Type B pancreatic cell (in vitro differentiated cells): ENCODE data around the gene STK32B. TPM values are rescaled to one million over a fixed set of nuclear protein-coding genes. Genes with fewer than 3 reads are reported as not detected.

ENCODE experiments used
- DNase-seq: peaks from one replicate; pipeline ENCODE4 v3.0.0; 2021; ENCODE audit warnings: mixed read lengths; ENCODE audit not compliant: unreplicated experiment; ENCODE audit errors: extremely low spot score
- H3K27ac Mint-ChIP-seq: 2 replicates; pipeline ENCODE4 v1.8.0; 2021; ENCODE audit warnings: mild to moderate bottlenecking, mixed read lengths
- H3K27me3 Mint-ChIP-seq: 2 replicates; pipeline ENCODE4 v1.8.0; 2021; ENCODE audit warnings: mixed read lengths
- H3K36me3 Mint-ChIP-seq: 2 replicates; pipeline ENCODE4 v1.8.0; 2021; ENCODE audit warnings: mixed read lengths
- H3K4me1 Mint-ChIP-seq: one replicate; pipeline ENCODE4 v1.8.0; 2021; ENCODE audit warnings: mixed read lengths; ENCODE audit not compliant: unreplicated experiment
- H3K4me3 Mint-ChIP-seq: 2 replicates; pipeline ENCODE4 v1.8.0; 2021; ENCODE audit warnings: mild to moderate bottlenecking, mixed read lengths
- H3K9me3 Mint-ChIP-seq: 2 replicates; pipeline ENCODE4 v1.8.0; 2021; ENCODE audit warnings: mixed read lengths
- CTCF ChIP-seq: fragments of 200-600 bp; sonication (generic); conservative IDR thresholded peaks from 2 replicates; pipeline ENCODE4 v1.5.0; 2021; ENCODE audit warnings: antibody characterized with exemption, mild to moderate bottlenecking
- total RNA-seq: library from RNA; stranded (reverse); gene quantifications from 2 replicates; pipeline ENCODE4 v1.2.1, GENCODE V29; 2021; ENCODE audit warnings: low replicate concordance

Gene STK32B
- total RNA-seq, 1 donor from 2014 or later: 3.0 TPM

DNA sequence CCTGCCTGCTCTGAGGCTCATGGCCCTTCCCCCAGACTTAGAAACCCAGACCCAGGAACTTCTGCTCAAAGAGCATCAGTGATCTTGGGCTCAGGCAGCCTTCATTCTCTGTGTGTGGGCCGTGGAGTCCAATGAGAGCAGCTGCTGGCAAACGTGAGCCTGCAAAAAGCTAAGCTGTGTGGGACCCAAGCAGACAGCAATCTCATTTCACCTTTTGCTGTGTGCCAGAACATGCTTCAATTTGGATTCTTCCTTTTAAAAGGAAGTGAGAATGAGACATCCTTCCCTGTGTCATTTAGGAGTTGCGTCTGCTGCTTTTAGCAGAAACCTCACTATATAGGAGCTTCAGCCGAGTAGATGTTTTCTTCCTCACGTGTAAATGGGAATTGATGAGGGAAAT, 418.6 kb downstream of the STK32B start:
- TF ChIP-seq CTCF: no peak
- H3K9me3 Mint-ChIP-seq: no peaks in the 10 kb centered on the region
- H3K4me3 Mint-ChIP-seq: no peak overlapping the region
- H3K27ac Mint-ChIP-seq: no peak overlapping the region
- H3K4me1 Mint-ChIP-seq: no peaks in the 10 kb centered on the region
- DNase-seq: no peak
- H3K27me3 Mint-ChIP-seq: no peaks in the 10 kb centered on the region
- H3K36me3 Mint-ChIP-seq: no peaks in the 10 kb centered on the region

DNA sequence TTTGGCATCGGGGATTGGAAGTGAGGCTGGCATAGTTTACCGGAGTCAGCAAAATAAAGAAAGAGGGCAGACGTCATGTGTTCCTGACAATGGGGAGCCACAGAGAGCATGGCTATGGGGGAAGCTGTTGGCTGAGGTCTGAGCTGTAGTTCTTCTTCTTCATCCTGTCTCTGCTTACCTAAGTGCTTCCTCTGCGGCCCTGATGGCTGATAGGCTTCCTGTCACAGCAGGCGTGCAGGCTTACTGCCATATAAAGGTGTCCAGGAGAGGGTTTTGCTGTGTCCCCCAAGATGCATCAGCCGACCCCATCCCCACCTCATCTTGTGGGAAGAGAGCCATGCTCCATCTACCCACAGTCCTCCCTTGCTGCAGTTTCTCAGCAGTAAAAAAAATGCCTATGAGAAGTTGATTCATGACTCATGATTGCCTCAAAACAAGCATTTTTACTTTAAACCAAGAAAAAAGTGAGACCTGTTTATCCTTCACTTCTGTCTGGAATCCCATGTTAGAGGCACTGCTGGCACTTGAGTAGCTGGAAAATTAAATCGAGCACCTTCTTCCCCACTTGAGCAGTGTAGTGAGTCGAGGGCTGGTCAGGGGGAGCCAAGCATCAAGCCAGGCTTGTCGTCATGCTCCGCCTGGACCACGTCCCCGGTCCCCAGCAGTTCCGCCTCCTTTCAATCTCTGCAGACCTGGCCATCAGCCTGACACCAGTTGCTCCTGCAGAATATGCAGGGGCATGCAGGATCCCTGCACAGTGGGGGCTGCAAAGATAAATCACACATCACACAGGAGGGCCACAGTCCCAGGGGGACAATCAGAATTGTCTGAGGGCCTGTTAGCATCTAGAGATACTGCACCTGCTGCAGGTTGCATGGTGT, 419.3 kb downstream of the STK32B start:
- Mint-ChIP-seq H3K4me3 (no peak overlapping the region), H3K9me3 (no peaks in the 10 kb centered on the region), H3K27me3 (no peaks in the 10 kb centered on the region), H3K4me1 (no peaks in the 10 kb centered on the region), H3K36me3 (no peaks in the 10 kb centered on the region), H3K27ac (no peak overlapping the region)
- no peak for TF ChIP-seq CTCF
- no peak for DNase-seq

DNA sequence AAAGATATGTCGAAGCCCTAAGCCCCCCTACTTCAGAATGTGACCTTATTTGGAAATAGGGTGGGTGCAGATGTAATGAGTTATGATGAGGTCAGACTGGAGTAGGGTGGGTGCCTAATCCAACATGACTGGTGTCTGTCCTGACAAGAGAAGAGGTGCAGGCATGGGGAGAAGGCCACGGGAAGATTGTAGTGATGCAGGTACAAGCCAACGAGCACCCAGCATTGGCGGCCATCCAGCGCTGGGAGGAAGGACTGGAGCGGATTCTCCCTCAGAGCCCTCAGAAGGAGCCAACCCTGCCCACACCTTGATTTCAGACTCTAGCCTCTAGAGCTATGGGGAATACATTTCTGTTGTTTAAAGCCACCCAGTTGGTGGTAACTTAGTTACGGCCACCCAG, 419.9 kb downstream of the STK32B start:
- Mint-ChIP-seq H3K27ac (no peak overlapping the region), H3K4me3 (no peak overlapping the region), H3K36me3 (no peaks in the 10 kb centered on the region), H3K4me1 (no peaks in the 10 kb centered on the region), H3K27me3 (no peaks in the 10 kb centered on the region), H3K9me3 (no peaks in the 10 kb centered on the region)
- no peak for DNase-seq
- TF ChIP-seq CTCF: no peak

GRCh38 chr4:5471691-5472090, 420.4 kb downstream of the STK32B start:
- no peaks in the 10 kb centered on the region for H3K36me3 Mint-ChIP-seq
- H3K27me3 Mint-ChIP-seq: no peaks in the 10 kb centered on the region
- no peak for DNase-seq
- H3K9me3 Mint-ChIP-seq: no peaks in the 10 kb centered on the region
- H3K4me3 Mint-ChIP-seq: no peak overlapping the region
- TF ChIP-seq CTCF: no peak
- no peak overlapping the region for H3K27ac Mint-ChIP-seq
- no peaks in the 10 kb centered on the region for H3K4me1 Mint-ChIP-seq

DNA sequence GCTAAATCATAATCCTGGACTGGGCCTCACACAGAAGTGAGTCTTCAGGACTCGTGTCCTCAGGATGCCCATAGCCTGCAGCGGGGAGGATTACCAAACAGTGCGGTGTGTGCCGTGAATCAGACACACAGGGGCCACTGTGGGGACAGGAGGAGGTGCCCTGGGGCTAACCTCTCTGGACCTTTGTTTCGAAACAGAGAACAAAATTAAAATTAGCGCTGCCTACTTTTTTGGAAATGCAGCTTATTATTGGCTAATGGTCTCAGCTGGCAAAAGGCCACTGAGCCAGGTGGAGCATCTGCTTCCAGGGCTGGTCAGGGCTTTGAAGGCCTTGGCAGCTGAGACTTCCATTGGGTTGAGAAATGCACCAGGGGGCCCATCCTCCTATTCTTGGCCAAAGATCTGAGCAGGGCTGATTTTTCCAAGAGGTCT, 420.9 kb downstream of the STK32B start:
- no peak for DNase-seq
- no peak overlapping the region for H3K27ac Mint-ChIP-seq
- H3K9me3 Mint-ChIP-seq: no peaks in the 10 kb centered on the region
- no peak for TF ChIP-seq CTCF
- peaks cover under 1% of the 10 kb centered on the region for H3K27me3 Mint-ChIP-seq
- H3K4me1 Mint-ChIP-seq: no peaks in the 10 kb centered on the region
- H3K4me3 Mint-ChIP-seq: no peak overlapping the region
- no peaks in the 10 kb centered on the region for H3K36me3 Mint-ChIP-seq
